OCI-LY1 (cell line): ENCODE measurements around the gene PHF10.

Experiments used
- EZH2 ChIP-seq: fragments of 200-600 bp; sonication (generic), shearing (Covaris generic); IDR thresholded peaks from 2 replicates; pipeline ENCODE4 v1.8.0; 2017; ENCODE audit warnings: borderline replicate concordance, mixed run types, mild to moderate bottlenecking, antibody characterized with exemption, low read length, moderate library complexity, mixed read lengths
- TF ChIP-seq, protein P1 (sequence below): fragments of 200-600 bp; sonication (generic), shearing (Covaris generic); IDR thresholded peaks from 2 replicates; pipeline ENCODE4 v1.5.1; 2017; ENCODE audit warnings: mild to moderate bottlenecking, antibody characterized with exemption, low read length, moderate library complexity, mixed read lengths

DNA sequence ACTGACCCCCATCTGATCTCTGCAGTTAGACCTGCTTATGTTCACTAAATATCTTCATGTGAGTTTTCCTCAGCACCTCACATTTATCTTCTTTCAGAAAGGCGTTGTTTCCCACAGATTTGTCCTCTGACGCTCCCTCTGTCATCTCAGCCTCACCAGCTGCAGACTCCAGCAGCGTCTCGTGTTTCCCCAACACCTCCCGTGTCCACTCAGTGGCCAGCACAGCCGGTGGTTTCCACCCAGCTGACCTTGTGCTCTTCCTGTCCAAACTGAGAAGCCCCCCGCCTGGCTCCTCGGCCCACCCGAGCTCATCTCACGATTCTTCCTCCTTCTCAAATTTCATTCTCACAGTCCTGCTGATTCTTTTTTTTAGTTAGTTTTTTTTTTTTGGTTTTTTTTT is 39.6 kb upstream of the PHF10 start:
- TF ChIP-seq, protein P1, sequence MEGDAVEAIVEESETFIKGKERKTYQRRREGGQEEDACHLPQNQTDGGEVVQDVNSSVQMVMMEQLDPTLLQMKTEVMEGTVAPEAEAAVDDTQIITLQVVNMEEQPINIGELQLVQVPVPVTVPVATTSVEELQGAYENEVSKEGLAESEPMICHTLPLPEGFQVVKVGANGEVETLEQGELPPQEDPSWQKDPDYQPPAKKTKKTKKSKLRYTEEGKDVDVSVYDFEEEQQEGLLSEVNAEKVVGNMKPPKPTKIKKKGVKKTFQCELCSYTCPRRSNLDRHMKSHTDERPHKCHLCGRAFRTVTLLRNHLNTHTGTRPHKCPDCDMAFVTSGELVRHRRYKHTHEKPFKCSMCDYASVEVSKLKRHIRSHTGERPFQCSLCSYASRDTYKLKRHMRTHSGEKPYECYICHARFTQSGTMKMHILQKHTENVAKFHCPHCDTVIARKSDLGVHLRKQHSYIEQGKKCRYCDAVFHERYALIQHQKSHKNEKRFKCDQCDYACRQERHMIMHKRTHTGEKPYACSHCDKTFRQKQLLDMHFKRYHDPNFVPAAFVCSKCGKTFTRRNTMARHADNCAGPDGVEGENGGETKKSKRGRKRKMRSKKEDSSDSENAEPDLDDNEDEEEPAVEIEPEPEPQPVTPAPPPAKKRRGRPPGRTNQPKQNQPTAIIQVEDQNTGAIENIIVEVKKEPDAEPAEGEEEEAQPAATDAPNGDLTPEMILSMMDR, result no peak
- no peak for TF ChIP-seq EZH2
